H9 (cell line): ENCODE data around the gene PCDHGB1. TPM values are rescaled to one million over a fixed set of nuclear protein-coding genes. Genes with fewer than 3 reads are reported as not detected.
"Not testable (repeated sequence)": the region's sequence is repeated elsewhere in the genome, so short reads cannot be mapped to it uniquely, and the experiment has no call there.

Source experiments
- DNase-seq: peaks from one replicate; pipeline ENCODE4 v3.0.0-alpha.2; 2017
- H2AFZ ChIP-seq: one replicate; pipeline ENCODE4 v1.6.1; 2013; ENCODE audit warnings: mild to moderate bottlenecking, low read length, control low read depth, moderate library complexity
- H2AK5ac ChIP-seq: 2 replicates; pipeline ENCODE4 v1.6.1; 2013; ENCODE audit warnings: low read length, control low read depth, mixed read lengths; ENCODE audit not compliant: insufficient read length
- H2BK120ac ChIP-seq: one replicate; pipeline ENCODE4 v1.6.1; 2013; ENCODE audit warnings: low read depth, mild to moderate bottlenecking, low read length, control low read depth, inconsistent platforms; ENCODE audit not compliant: poor library complexity, severe bottlenecking
- H2BK12ac ChIP-seq: 2 replicates; pipeline ENCODE4 v1.6.1; 2013; ENCODE audit warnings: low read length, control low read depth, mixed read lengths, low read depth; ENCODE audit not compliant: insufficient read length
- H2BK15ac ChIP-seq: 2 replicates; pipeline ENCODE4 v1.6.1; 2013; ENCODE audit warnings: low read depth, low read length, control low read depth
- H2BK20ac ChIP-seq: one replicate; pipeline ENCODE4 v1.6.1; 2013; ENCODE audit warnings: low read depth, mild to moderate bottlenecking, low read length, control low read depth, inconsistent platforms; ENCODE audit not compliant: poor library complexity, severe bottlenecking
- H2BK5ac ChIP-seq: 2 replicates; pipeline ENCODE4 v1.6.1; 2013; ENCODE audit warnings: low read length, control low read depth, mixed read lengths; ENCODE audit not compliant: insufficient read length
- H3K14ac ChIP-seq: 2 replicates; pipeline ENCODE4 v1.6.1; 2013; ENCODE audit warnings: low read length, control low read depth; ENCODE audit not compliant: insufficient read depth
- H3K18ac ChIP-seq: 2 replicates; pipeline ENCODE4 v1.6.1; 2013; ENCODE audit warnings: low read depth, mild to moderate bottlenecking, mixed read lengths, low read length, control low read depth; ENCODE audit not compliant: insufficient read length
- H3K23ac ChIP-seq: 2 replicates; pipeline ENCODE4 v1.6.1; 2013; ENCODE audit warnings: low read length, control low read depth, mixed read lengths, low read depth; ENCODE audit not compliant: insufficient read length
- H3K23me2 ChIP-seq: 2 replicates; pipeline ENCODE4 v1.6.1; 2013; ENCODE audit warnings: low read depth, mild to moderate bottlenecking, mixed read lengths, low read length, control low read depth; ENCODE audit not compliant: insufficient read length, poor library complexity, severe bottlenecking
- H3K27ac ChIP-seq: 2 replicates; pipeline ENCODE4 v1.5.1; 2013; ENCODE audit warnings: low read length, control low read depth, mixed read lengths, low read depth; ENCODE audit not compliant: insufficient read length
- H3K27me3 ChIP-seq: 2 replicates; pipeline ENCODE4 v1.6.1; 2013; ENCODE audit warnings: low read length, control low read depth, inconsistent platforms; ENCODE audit not compliant: insufficient read depth
- H3K4ac ChIP-seq: 2 replicates; pipeline ENCODE4 v1.6.1; 2013; ENCODE audit warnings: low read depth, mild to moderate bottlenecking, control low read depth, inconsistent platforms, low read length, moderate library complexity
- H3K4me1 ChIP-seq: 2 replicates; pipeline ENCODE4 v1.6.1; 2013; ENCODE audit warnings: low read length, control low read depth, inconsistent platforms; ENCODE audit not compliant: insufficient read depth
- H3K4me2 ChIP-seq: 2 replicates; pipeline ENCODE4 v1.6.1; 2013; ENCODE audit warnings: low read length, control low read depth, mixed read lengths; ENCODE audit not compliant: insufficient read length, insufficient read depth
- H3K56ac ChIP-seq: 2 replicates; pipeline ENCODE4 v1.6.1; 2013; ENCODE audit warnings: low read depth, mild to moderate bottlenecking, mixed read lengths, low read length, control low read depth; ENCODE audit not compliant: insufficient read length
- H3K79me1 ChIP-seq: 2 replicates; pipeline ENCODE4 v1.6.1; 2013; ENCODE audit warnings: low read depth, mild to moderate bottlenecking, moderate library complexity, low read length, control low read depth, inconsistent platforms; ENCODE audit not compliant: insufficient read depth, poor library complexity, severe bottlenecking
- H3K79me2 ChIP-seq: 2 replicates; pipeline ENCODE4 v1.6.1; 2013; ENCODE audit warnings: low read length, control low read depth, inconsistent platforms; ENCODE audit not compliant: insufficient read depth
- H3K9ac ChIP-seq: 2 replicates; pipeline ENCODE4 v1.6.1; 2013; ENCODE audit warnings: low read length, control low read depth, mixed read lengths; ENCODE audit not compliant: insufficient read length; ENCODE audit errors: extremely low read depth
- H3K9me3 ChIP-seq: one replicate; pipeline ENCODE4 v1.6.1; 2013; ENCODE audit warnings: low read depth, low read length, inconsistent platforms; ENCODE audit not compliant: control insufficient read depth
- H3T11ph ChIP-seq: one replicate; pipeline ENCODE4 v1.6.1; 2013; ENCODE audit warnings: mild to moderate bottlenecking, low read length, control low read depth, inconsistent platforms
- H4K20me1 ChIP-seq: one replicate; pipeline ENCODE4 v1.6.1; 2013; ENCODE audit not compliant: control insufficient read depth, insufficient read length, insufficient read depth
- H4K5ac ChIP-seq: 2 replicates; pipeline ENCODE4 v1.6.1; 2013; ENCODE audit warnings: low read depth, mild to moderate bottlenecking, mixed read lengths, low read length, control low read depth; ENCODE audit not compliant: insufficient read length
- H4K8ac ChIP-seq: replicated peaks from 2 replicates; pipeline ENCODE4 v1.6.1; 2013; ENCODE audit warnings: low read length, control low read depth, mixed read lengths, low read depth; ENCODE audit not compliant: insufficient read length
- H4K91ac ChIP-seq: 2 replicates; pipeline ENCODE4 v1.6.1; 2013; ENCODE audit warnings: low read depth, mild to moderate bottlenecking, moderate library complexity, mixed read lengths, low read length, control low read depth; ENCODE audit not compliant: insufficient read length
- H3K27ac Mint-ChIP-seq, 3 experiments: 2 replicates in 2 of 3; 3 replicates in 1 of 3; pipeline ENCODE4 v1.8.0; 2020 to 2021; ENCODE audit warnings: mixed read lengths in 3 of 3, mild to moderate bottlenecking in 1 of 3, moderate library complexity in 1 of 3
- H3K27me3 Mint-ChIP-seq: 2 replicates; pipeline ENCODE4 v1.8.0; 2021; ENCODE audit warnings: low read depth, mild to moderate bottlenecking, moderate library complexity, mixed read lengths
- H3K36me3 Mint-ChIP-seq, 3 experiments: 2 replicates in 2 of 3; 3 replicates in 1 of 3; pipeline ENCODE4 v1.8.0; 2020 to 2021; ENCODE audit warnings: low read depth in 3 of 3, mixed read lengths in 3 of 3; ENCODE audit not compliant: insufficient read depth in 1 of 3
- H3K4me1 Mint-ChIP-seq, 2 experiments: 2 replicates each; pipeline ENCODE4 v1.8.0; 2020; ENCODE audit warnings: mixed read lengths in 2 of 2
- H3K4me3 Mint-ChIP-seq, 2 experiments: 2 replicates in 1 of 2; 3 replicates in 1 of 2; pipeline ENCODE4 v1.8.0; 2020 to 2021; ENCODE audit warnings: mild to moderate bottlenecking in 2 of 2, mixed read lengths in 2 of 2, moderate library complexity in 1 of 2
- H3K9me3 Mint-ChIP-seq, 2 experiments: 2 replicates in 1 of 2; 3 replicates in 1 of 2; pipeline ENCODE4 v1.8.0; 2020; ENCODE audit warnings: mild to moderate bottlenecking in 2 of 2, mixed read lengths in 2 of 2, moderate library complexity in 1 of 2
- CTCF ChIP-seq: fragments of 200-600 bp; sonication (generic); conservative IDR thresholded peaks from 3 replicates; pipeline ENCODE4 v1.8.0; 2021; ENCODE audit warnings: antibody characterized with exemption, mild to moderate bottlenecking
- WGBS: extraction: QIAGEN DNeasy Blood & Tissue Kit; methylation state at CpG from one replicate; pipeline ENCODE4 v1.1.7; 2013; ENCODE audit warnings: missing lambda C conversion rate, low lambda C conversion rate, mixed read lengths; ENCODE audit not compliant: insufficient read length; ENCODE audit errors: extremely low coverage; 5-methylcytosine and 5-hydroxymethylcytosine counted together
- total RNA-seq: library from RNA; stranded (reverse); gene quantifications from 2 replicates; pipeline ENCODE4 v1.2.1, GENCODE V29; 2021

The PCDHGB1 gene
- total RNA-seq, 1 experiment from 2014 or later = 5.0 TPM

DNA sequence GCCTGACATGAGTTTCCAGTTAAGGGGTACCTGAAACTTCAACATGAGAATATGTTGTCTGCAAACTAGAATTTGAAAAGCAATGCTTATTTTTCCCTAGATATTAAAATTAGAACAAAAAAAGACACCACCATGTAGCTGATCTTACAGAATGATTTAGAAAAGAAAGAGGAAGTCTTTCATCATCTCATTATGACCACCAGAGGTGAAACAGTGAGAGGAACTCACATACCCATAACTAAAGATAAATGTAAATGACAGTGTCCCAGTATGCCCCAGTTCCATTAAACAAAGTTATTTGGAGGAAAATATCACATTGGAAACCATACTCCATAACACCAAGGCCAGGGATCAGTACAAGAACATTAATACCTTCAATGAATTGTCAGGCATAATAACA is 36.2 kb upstream of the PCDHGB1 start:
- Histone ChIP-seq H3K4ac (no peak overlapping the region), H3K4me2 (no peak overlapping the region), H3T11ph (no peak overlapping the region), H4K20me1 (no peaks in the 10 kb centered on the region), H2AFZ (no peak overlapping the region), H3K4me1 (no peaks in the 10 kb centered on the region), H2BK15ac (no peak overlapping the region), H3K79me1 (no peaks in the 10 kb centered on the region), H2BK120ac (no peak overlapping the region), H3K27ac (no peak overlapping the region), H2BK20ac (no peak overlapping the region), H3K14ac (no peak overlapping the region), H2AK5ac (no peak overlapping the region), H2BK5ac (no peak overlapping the region), H3K9me3 (peaks cover 9% of the 10 kb centered on the region), H4K5ac (no peak overlapping the region), H3K23me2 (no peaks in the 10 kb centered on the region), H3K27me3 (no peaks in the 10 kb centered on the region), H4K8ac (no peak overlapping the region), H4K91ac (no peak overlapping the region), H3K56ac (no peak overlapping the region), H3K18ac (no peak overlapping the region), H3K9ac (no peak overlapping the region), H3K23ac (no peak overlapping the region), H2BK12ac (no peak overlapping the region), H3K79me2 (no peaks in the 10 kb centered on the region; the same call in 1 of the 2 replicates)
- Mint-ChIP-seq H3K4me1 (peaks cover 2 to 5% of the 10 kb centered on the region in 2 experiments; a peak in 3 of 4 replicates), H3K27me3 (peaks cover 1% of the 10 kb centered on the region; the same call in 1 of the 2 replicates), H3K9me3 (peaks cover 13 to 56% of the 10 kb centered on the region in 2 experiments), H3K4me3 (no peak overlapping the region), H3K36me3 (peaks cover 33 to 45% (median 33%) of the 10 kb centered on the region in 3 experiments), H3K27ac (no peak overlapping the region)
- DNase-seq = no peak
- TF ChIP-seq CTCF = no peak

GRCh38 chr5:141316963-141317362 is 32.9 kb upstream of the PCDHGB1 start:
- H3K23ac ChIP-seq, H3K27ac Mint-ChIP-seq, DNase-seq, H3K4me3 Mint-ChIP-seq, H3K18ac ChIP-seq, H3K4ac ChIP-seq, H3K56ac ChIP-seq, H4K20me1 ChIP-seq, H3K79me2 ChIP-seq, H3K27me3 ChIP-seq, H4K8ac ChIP-seq, H3K79me1 ChIP-seq, H3K27ac ChIP-seq, H3K4me1 ChIP-seq, H2AFZ ChIP-seq, H3K27me3 Mint-ChIP-seq, H3T11ph ChIP-seq, H4K91ac ChIP-seq, H4K5ac ChIP-seq, H3K4me2 ChIP-seq, H2BK120ac ChIP-seq, H2BK12ac ChIP-seq, H2BK20ac ChIP-seq, H2BK5ac ChIP-seq, H3K23me2 ChIP-seq, H2AK5ac ChIP-seq, H2BK15ac ChIP-seq, H3K9ac ChIP-seq, H3K14ac ChIP-seq: not testable (repeated sequence)
- H3K4me1 Mint-ChIP-seq = peaks cover 9 to 15% of the 10 kb centered on the region in 2 experiments; a peak in 3 of 4 replicates
- peaks cover 22% of the 10 kb centered on the region for H3K9me3 ChIP-seq
- H3K9me3 Mint-ChIP-seq = peaks cover 39 to 70% of the 10 kb centered on the region in 2 experiments
- no CpG with 5 or more reads among the region's 4 CpGs for WGBS
- peaks cover 49 to 62% (median 51%) of the 10 kb centered on the region in 3 experiments for H3K36me3 Mint-ChIP-seq
